H54 (cell line): ENCODE data around the gene DOCK10.
A peak's percentile ranks its signal among the peaks of the same experiment; 100 is the strongest.

Source experiments
- DNase-seq: peaks from one replicate; pipeline ENCODE4 v3.0.0; 2011; ENCODE audit warnings: low spot score, mixed read lengths; ENCODE audit not compliant: insufficient read length
- FAIRE-seq: peaks from 3 replicates; lab custom pipeline; 2011; peaks lifted over from hg19 to GRCh38; lab: Jason Lieb, UNC
- POLR2A ChIP-seq: IDR thresholded peaks from 2 replicates; pipeline ENCODE4 v1.6.1; 2011; ENCODE audit warnings: low read depth, mild to moderate bottlenecking, low read length

The DOCK10 gene

DNA sequence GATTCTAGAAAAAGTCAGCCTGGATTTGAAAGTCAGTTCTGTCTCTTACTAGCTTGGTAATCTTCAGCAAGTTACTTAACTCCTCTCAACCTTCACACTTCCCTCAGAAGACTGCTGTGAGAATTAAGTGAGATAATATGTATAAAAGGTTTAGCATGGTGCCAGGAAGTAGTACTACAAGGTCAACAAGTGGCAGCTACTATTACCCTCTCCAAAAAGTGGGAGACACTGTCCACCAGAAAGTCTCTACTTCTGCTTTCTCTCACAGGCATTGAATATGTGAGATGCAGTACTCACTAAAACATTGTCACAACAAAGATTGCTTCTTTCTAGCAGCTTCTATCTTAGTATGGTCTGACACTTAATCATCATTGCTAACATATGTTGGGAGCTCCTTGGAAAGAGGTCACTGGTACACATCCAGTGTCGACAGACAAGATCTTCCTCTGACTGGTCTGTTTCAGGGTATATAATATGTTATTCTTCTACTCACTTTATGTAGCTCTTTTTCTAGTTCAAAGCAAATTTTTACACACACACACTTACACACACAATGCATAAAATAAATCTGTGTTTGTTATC, 47.9 kb downstream of the DOCK10 start:
- DNase-seq (no peak), FAIRE-seq (no peak)
- no peak for TF ChIP-seq POLR2A

DNA sequence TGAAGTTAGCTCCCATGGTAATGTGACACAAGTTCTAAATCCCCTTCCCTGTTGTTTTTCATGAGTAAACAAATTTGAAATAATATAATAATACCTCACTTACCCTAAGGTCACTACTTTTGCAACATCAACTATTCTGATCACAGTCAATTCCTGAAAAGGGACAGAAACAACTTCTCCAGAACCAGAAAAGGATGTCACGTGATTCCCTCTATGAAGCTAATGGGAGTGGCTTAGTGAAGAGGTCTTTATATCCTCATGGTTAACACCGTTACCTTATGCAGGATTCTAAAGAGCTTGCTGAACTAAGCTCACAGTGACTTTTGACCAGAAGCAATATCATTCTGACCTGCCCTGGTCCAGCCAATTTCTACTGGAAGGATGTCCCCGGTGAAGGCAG, 51.6 kb downstream of the DOCK10 start:
- no peak for FAIRE-seq
- no peak for DNase-seq
- no peak for TF ChIP-seq POLR2A

DNA sequence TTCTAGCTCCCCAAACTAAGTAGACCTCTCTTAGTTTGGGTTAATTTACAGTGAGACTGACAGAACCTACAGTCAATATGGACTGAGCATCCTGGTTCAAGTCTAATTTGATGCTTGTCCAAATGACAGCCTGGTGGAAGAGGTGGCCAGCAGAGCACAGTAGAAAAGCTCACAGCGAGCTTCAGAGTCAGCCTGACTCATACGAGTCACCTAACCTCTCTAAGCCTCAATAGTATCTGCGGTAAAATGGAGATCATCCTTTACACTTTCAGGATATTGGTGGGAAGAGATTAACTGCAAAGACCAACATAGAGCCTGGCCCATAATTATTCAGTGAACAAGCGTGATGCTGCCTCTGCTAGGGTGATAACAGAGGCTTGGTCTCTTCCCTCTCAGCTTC, 54.5 kb downstream of the DOCK10 start:
- FAIRE-seq (peak; percentile 43), DNase-seq (peak; percentile 10)
- TF ChIP-seq POLR2A, result no peak

DNA sequence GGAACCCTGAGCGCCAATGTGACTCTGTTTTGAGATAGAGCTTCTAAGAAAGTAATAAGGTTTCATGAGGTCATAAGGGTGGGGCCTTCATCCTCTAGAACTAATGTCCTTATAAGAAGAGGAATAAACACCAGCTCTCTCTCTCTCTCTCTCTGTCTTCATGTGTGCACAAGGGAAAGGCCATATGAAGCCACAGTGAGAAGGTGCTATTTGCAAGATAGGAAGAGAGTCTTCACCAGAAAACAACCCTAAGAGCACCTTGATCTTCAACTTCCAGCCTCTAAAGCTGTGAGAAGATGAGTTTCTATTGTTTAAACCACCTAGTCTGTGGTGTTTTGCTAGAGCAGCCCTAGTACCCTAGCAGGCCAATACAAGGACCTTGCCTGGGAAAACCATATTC, 55.8 kb downstream of the DOCK10 start:
- DNase-seq (no peak), FAIRE-seq (no peak)
- TF ChIP-seq POLR2A, result no peak

DNA sequence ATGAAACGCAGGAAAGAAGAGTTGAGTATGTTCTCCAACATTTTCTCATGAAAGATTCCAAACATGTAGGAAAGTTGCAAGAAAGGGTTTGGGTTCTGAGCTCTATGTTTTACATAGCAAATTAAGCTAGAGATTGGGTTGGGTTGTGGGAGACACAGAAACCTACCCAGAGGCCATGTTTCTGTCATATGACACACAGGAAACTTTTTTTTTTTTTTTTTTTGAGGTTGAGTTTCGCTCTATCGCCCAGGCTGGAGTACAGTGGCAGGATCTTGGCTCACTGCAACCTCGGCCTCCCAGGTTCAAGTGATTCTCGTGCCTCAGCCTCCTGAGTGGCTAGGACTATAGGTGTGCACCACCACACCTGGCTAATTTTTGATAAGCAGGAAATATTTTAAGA, 57.6 kb downstream of the DOCK10 start:
- no peak for TF ChIP-seq POLR2A
- FAIRE-seq (no peak), DNase-seq (no peak)

DNA sequence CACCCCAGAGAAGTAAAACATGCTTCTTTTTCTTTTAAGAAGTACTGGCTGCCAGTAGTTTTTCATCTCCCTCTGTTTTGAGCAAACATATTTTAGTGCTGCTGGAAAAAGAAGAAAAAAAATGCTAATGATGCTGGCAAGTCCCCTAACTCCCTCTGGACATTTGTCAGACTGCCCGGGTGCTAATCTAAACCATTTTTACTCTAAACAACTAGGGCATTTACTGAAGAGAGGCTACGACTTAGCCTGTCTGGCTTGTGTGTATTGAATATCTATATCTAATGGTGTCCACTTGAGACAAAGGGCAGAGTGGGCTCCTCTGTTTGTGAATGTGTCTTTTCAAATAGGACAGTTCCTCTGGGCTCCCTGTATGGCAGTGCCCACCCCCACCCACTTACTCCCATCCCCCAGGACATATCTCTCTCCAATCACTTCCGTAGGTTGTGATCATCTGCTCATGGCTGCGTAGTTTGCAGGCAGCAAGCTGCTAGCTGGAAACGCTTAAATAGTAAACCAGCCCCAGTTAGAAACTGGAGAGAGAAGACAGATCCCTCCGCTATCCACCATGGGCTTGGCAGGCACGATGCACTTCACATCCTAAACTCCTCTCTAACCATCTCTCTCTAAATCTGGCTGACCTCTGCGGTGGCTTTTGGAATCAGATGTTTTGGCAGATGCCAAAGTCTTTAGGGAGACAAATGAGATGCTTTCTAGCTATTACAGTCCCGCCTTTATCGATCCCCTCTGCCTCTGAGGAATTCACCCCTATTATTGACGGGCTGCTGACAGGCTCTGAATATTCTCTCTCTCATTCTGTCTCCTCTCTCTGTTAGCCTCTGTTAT, 58.3 kb downstream of the DOCK10 start:
- TF ChIP-seq POLR2A, result no peak
- DNase-seq (no peak), FAIRE-seq (no peak)

DNA sequence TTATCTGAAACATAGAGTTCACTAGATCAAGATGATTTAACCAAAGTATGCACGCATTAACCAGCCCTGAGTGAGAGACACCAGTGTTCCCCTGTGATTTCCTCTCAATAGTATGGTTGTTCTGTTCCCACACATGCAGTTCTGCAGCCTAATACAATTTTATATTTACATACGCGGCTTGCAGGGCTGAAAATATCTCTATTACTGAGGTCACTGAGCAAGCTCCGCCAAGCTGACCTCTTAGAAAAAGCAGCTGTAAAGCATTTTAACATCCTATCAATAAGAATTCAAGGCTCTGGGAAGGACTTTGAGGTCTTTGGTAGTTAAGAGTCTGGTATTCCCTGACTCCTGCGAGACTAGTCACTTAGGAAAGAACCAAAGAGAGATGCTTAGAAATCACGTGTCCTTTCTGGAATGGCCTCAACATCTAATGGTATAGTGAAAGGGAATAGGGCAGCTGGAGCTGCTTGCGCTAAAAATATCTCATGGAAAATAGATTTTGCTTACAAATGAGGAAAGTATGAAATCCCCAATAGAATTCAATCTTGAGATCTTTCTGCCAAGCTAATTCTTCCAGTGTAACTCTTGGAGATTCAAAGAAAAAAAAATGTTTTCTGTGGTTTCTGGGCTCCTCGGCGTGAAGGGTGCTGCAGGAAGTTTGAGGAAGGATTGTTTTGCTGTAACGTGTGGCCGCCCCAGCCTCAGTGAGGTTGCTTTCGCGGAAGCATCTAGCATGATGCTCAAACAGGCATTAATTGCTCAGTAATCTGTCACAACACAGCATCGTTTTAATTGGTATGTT, 59.2 kb downstream of the DOCK10 start:
- FAIRE-seq (no peak), DNase-seq (no peak)
- no peak for TF ChIP-seq POLR2A

DNA sequence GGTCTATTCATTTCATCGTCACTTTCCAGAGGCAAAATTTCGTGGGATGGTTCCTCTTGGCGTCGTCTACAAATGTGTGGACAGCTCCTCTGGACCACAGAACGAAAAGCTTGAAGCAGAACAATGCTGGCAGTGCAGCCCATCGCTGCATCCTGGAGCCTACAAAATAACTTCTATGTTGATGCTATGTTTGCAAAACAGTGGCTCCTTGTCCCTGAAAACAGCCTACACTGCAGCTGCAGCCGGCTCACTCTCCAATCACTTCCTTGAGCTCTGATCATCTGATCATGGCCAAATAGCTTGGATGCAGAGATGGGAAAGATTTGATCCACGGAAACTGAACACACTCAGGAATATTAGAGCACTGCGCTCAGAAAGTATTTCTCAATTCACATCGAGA, 60.0 kb downstream of the DOCK10 start:
- DNase-seq (no peak), FAIRE-seq (no peak)
- no peak for TF ChIP-seq POLR2A

DNA sequence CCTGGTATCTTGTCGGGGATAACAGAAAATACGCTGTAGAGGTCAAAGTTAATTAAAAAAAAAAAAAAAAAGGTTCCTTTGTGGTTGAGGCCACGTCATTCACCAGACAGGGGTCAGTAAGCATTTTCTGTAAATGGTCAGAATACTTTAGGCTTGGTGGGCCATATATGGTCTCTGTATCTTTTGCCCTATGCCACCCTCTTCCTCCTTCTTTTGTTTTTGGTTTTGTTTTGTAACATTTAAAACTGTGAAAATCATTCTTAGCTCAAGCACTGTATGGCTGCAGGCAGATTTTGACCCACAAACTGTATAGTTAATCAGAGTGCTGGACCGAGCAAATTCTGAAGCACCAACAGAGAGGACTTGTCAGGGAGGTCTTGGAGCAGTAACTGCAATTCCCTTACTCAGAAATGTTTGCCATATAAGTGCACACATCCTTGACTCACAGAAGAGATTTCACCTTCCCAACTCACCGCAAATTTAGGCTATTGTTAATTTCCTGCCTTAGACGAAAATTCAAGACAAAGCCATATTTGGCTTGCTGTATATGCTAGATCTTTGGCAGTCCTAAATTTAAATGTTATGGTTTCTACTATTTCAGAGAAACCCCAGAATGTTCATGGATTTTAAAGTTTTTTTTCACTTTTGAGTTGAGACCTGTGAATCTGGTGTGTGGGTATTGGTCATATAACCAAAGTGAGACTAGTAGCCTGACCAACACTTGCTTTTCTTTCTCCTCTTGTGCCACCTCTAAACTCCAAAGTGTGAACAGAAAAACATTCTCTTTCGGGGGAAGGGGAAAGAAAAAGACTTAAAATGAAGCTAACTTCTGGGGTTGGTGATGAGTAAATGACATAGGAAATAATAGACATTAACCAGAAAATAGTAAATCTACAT, 65.4 kb downstream of the DOCK10 start:
- TF ChIP-seq POLR2A, result no peak
- DNase-seq, result no peak
- FAIRE-seq, result no peak

DNA sequence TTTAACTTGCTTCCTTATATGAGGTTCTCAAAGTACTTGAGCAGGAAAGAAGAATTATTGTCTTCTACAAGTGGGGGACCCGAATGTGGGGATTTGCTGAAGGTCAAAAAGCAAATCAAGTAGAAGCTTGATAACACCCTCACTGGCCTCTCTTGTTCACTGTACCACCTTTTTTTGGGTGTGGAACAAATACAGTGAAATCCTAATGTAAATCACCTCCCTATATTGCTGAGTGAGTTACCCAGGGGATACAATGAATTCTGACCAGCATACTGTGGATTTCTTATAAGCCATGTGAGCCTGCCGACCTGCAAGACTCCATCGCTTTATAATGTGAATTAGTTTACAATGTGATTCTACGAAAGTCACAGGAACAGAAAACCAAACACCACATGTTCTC, 66.5 kb downstream of the DOCK10 start:
- no peak for TF ChIP-seq POLR2A
- DNase-seq (no peak), FAIRE-seq (no peak)

DNA sequence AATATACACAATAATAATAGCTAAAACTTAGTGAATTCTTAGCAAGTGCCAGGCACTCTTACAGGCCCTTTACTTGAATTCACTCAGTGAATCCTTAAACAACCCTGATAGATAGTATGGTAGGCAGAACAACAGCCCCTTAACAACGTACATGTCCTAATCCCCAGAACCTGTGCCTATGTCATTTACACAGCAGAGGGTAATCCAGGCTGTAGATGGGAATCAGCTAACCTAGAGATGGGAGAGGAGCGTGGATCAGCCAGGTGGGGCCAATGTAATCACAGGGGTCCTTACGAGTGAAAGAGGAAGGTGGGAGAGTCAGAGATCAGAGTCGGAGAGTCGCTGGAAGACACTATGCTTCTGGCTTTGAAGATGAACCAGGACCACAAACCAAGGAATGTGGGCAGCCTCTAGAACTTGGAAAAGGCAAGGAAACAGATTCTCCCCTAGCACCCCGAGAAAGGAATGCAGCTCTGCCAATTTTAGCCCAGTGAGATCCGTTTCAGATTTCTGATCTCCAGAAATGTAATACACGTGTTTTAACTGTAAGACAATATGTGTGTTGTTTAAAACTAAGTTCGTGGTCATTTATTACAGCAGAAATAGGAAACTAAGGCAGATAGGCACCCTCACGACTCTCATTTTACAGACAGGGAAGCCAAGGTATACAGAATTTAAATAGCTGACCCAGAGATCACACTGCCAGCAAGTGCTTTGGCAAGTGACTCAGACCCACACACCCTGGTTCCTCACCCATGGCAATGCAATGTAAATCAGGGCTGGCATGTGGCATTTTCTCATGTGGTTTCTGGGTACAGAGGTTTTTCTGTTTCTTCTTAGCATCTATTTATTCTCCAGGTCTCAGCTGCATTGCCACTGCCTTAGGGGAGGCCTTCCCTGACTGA, 68.9 kb downstream of the DOCK10 start:
- DNase-seq (peak; percentile 37), FAIRE-seq (peak; percentile 95)
- no peak for TF ChIP-seq POLR2A

DNA sequence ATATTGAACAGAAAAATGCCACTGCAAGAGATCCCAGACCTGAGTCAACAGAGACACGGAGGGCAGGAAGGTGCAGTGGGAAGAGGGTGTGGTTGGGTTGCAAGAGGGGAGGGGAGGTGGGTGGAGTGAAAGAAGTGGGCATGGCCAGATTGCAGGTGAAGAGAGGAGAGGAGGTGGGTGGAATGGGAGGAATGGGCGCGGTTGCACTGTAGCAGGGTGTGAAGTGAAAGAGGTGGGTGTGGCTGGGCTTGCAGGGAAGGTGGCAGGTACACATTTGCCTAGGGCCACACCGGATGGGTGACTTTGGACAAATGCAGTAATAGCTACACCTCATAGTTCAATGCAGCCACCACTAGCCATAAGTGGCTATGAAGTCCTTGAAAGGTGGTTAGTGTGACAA, 71.1 kb downstream of the DOCK10 start:
- no peak for FAIRE-seq
- TF ChIP-seq POLR2A, result no peak
- no peak for DNase-seq
